ENCODE data around the gene TMEM221. TPM values are rescaled to one million over a fixed set of nuclear protein-coding genes. Genes with fewer than 3 reads are reported as not detected.

The TMEM221 gene
- polyA plus RNA-seq, 1 donor from 2014 or later: not detected

DNA sequence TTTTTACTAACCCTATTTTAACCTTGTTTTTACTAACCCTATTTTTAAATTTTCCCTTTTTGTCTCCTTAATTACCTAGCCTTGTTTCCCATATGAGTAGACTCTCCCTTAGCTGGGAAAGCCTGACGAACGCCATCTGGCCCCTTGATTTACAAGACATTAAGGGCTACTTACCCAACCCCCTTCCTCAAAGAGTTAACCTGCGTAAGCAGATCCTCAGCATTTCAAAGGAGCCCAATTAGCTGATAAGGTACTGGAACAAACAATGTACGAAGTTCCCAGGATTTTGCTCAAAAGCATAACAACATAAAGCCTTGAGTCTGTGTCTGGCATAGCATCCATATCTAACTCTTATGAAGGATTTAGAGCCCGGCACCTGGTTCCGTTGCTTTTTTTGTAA, 33.3 kb downstream of the TMEM221 start:
- H3F3A ChIP-seq (ENCODE audit: insufficient read depth, low read length, poor library complexity, severe bottlenecking): peaks cover 3% of the 10 kb centered on the region
- H3K36me3 ChIP-seq (ENCODE audit: insufficient read depth, low read length): no peaks in the 10 kb centered on the region
- no peaks in the 10 kb centered on the region for H3K9me2 ChIP-seq (ENCODE audit: insufficient read depth, low read length)
- H3K9ac ChIP-seq (ENCODE audit: low read length): no peak overlapping the region
- H3K27me3 ChIP-seq (ENCODE audit: insufficient read depth, low read depth, low read length): no peaks in the 10 kb centered on the region
- no peak for TF ChIP-seq EP300 (conservative IDR thresholded peaks at IDR 0.05; ENCODE audit: poor library complexity, severe bottlenecking)
- TF ChIP-seq, protein P1, sequence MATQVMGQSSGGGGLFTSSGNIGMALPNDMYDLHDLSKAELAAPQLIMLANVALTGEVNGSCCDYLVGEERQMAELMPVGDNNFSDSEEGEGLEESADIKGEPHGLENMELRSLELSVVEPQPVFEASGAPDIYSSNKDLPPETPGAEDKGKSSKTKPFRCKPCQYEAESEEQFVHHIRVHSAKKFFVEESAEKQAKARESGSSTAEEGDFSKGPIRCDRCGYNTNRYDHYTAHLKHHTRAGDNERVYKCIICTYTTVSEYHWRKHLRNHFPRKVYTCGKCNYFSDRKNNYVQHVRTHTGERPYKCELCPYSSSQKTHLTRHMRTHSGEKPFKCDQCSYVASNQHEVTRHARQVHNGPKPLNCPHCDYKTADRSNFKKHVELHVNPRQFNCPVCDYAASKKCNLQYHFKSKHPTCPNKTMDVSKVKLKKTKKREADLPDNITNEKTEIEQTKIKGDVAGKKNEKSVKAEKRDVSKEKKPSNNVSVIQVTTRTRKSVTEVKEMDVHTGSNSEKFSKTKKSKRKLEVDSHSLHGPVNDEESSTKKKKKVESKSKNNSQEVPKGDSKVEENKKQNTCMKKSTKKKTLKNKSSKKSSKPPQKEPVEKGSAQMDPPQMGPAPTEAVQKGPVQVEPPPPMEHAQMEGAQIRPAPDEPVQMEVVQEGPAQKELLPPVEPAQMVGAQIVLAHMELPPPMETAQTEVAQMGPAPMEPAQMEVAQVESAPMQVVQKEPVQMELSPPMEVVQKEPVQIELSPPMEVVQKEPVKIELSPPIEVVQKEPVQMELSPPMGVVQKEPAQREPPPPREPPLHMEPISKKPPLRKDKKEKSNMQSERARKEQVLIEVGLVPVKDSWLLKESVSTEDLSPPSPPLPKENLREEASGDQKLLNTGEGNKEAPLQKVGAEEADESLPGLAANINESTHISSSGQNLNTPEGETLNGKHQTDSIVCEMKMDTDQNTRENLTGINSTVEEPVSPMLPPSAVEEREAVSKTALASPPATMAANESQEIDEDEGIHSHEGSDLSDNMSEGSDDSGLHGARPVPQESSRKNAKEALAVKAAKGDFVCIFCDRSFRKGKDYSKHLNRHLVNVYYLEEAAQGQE (IDR thresholded peaks at IDR 0.05; ENCODE audit: borderline replicate concordance): no peak
- no peak for TF ChIP-seq SMC3 (conservative IDR thresholded peaks at IDR 0.05; ENCODE audit: poor library complexity)
- no peak for TF ChIP-seq MXI1 (conservative IDR thresholded peaks at IDR 0.05; ENCODE audit: poor library complexity, severe bottlenecking)
- no peak for TF ChIP-seq TAF1 (IDR thresholded peaks at IDR 0.05; ENCODE audit: low read depth)
- no peak for TF ChIP-seq RAD21 (conservative IDR thresholded peaks at IDR 0.05)
- TF ChIP-seq EZH2 (IDR thresholded peaks at IDR 0.05; ENCODE audit: borderline replicate concordance, insufficient read depth, low read length, poor library complexity, severe bottlenecking): no peak
- TF ChIP-seq, protein P2, sequence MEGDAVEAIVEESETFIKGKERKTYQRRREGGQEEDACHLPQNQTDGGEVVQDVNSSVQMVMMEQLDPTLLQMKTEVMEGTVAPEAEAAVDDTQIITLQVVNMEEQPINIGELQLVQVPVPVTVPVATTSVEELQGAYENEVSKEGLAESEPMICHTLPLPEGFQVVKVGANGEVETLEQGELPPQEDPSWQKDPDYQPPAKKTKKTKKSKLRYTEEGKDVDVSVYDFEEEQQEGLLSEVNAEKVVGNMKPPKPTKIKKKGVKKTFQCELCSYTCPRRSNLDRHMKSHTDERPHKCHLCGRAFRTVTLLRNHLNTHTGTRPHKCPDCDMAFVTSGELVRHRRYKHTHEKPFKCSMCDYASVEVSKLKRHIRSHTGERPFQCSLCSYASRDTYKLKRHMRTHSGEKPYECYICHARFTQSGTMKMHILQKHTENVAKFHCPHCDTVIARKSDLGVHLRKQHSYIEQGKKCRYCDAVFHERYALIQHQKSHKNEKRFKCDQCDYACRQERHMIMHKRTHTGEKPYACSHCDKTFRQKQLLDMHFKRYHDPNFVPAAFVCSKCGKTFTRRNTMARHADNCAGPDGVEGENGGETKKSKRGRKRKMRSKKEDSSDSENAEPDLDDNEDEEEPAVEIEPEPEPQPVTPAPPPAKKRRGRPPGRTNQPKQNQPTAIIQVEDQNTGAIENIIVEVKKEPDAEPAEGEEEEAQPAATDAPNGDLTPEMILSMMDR (IDR thresholded peaks at IDR 0.05; ENCODE audit: poor library complexity, severe bottlenecking): no peak
- no peak for TF ChIP-seq POLR2AphosphoS5 (IDR thresholded peaks at IDR 0.05)
- H2AFZ ChIP-seq (ENCODE audit: low read depth, low read length): no peak overlapping the region
- H3K9me3 ChIP-seq (ENCODE audit: low read length): no peaks in the 10 kb centered on the region
- no peak overlapping the region for H3K27ac ChIP-seq (ENCODE audit: low read length)
- no peak overlapping the region for H3K4me3 ChIP-seq (ENCODE audit: low read length)
- no peaks in the 10 kb centered on the region for H3K79me2 ChIP-seq (replicated peaks; ENCODE audit: insufficient read depth, low read length)
- no peaks in the 10 kb centered on the region for H4K20me1 ChIP-seq (ENCODE audit: insufficient read depth)
- no peak overlapping the region for H3K4me2 ChIP-seq (ENCODE audit: low read length)

DNA sequence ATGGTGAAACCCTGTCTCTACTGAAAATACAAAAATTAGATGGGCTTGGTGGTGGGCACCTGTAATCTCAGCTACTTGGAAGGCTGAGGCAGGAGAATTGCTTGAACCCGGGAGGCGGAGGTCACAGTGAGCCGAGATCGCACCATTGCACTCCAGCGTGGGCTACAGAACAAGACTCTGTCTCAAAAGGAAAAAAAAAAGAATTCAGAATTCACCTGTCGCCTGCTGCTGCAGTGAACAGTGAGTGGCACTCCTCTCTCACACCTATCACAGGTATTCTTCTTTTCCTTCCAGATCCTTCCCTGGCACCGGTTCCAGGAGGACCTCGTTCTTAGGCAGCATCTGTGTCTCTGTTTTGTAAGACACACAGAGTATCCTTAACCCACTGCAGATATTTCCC, 34.4 kb downstream of the TMEM221 start:
- H3K79me2 ChIP-seq (replicated peaks; ENCODE audit: insufficient read depth, low read length): no peaks in the 10 kb centered on the region

More for the DNA sequence above, 34.4 kb downstream of the TMEM221 start:
- TF ChIP-seq, protein P2 (IDR thresholded peaks at IDR 0.05; ENCODE audit: poor library complexity, severe bottlenecking): no peak
- TF ChIP-seq EP300 (conservative IDR thresholded peaks at IDR 0.05; ENCODE audit: poor library complexity, severe bottlenecking) (no peak), RAD21 (conservative IDR thresholded peaks at IDR 0.05) (no peak), TAF1 (IDR thresholded peaks at IDR 0.05; ENCODE audit: low read depth) (no peak), MXI1 (conservative IDR thresholded peaks at IDR 0.05; ENCODE audit: poor library complexity, severe bottlenecking) (no peak), EZH2 (IDR thresholded peaks at IDR 0.05; ENCODE audit: borderline replicate concordance, insufficient read depth, low read length, poor library complexity, severe bottlenecking) (no peak), SMC3 (conservative IDR thresholded peaks at IDR 0.05; ENCODE audit: poor library complexity) (no peak), POLR2AphosphoS5 (IDR thresholded peaks at IDR 0.05) (no peak)
- TF ChIP-seq, protein P1 (IDR thresholded peaks at IDR 0.05; ENCODE audit: borderline replicate concordance): no peak
- Histone ChIP-seq H3K27me3 (ENCODE audit: insufficient read depth, low read depth, low read length) (no peaks in the 10 kb centered on the region), H3K27ac (ENCODE audit: low read length) (no peak overlapping the region), H3K9me3 (ENCODE audit: low read length) (no peaks in the 10 kb centered on the region), H3K4me3 (ENCODE audit: low read length) (no peak overlapping the region), H3K36me3 (ENCODE audit: insufficient read depth, low read length) (no peaks in the 10 kb centered on the region), H2AFZ (ENCODE audit: low read depth, low read length) (no peak overlapping the region), H3K4me2 (ENCODE audit: low read length) (no peak overlapping the region), H3K9ac (ENCODE audit: low read length) (no peak overlapping the region), H4K20me1 (ENCODE audit: insufficient read depth) (no peaks in the 10 kb centered on the region), H3K9me2 (ENCODE audit: insufficient read depth, low read length) (no peaks in the 10 kb centered on the region), H3F3A (ENCODE audit: insufficient read depth, low read length, poor library complexity, severe bottlenecking) (no peaks in the 10 kb centered on the region)
